Activated T-cell treated with anti-CD3 and anti-CD28 coated beads, Interleukin-2, amount 50 U/mL, for 1 hour (primary cell): Measurements from ENCODE around the gene ATG101.

Experiments used
- DNase-seq: peaks from one replicate; pipeline ENCODE4 v3.0.0-alpha.2; 2020

The ATG101 gene

GRCh38 chr12:52058631-52059361 is 11.0 kb upstream of the ATG101 start:
- DNase-seq: peak; percentile 66

DNA sequence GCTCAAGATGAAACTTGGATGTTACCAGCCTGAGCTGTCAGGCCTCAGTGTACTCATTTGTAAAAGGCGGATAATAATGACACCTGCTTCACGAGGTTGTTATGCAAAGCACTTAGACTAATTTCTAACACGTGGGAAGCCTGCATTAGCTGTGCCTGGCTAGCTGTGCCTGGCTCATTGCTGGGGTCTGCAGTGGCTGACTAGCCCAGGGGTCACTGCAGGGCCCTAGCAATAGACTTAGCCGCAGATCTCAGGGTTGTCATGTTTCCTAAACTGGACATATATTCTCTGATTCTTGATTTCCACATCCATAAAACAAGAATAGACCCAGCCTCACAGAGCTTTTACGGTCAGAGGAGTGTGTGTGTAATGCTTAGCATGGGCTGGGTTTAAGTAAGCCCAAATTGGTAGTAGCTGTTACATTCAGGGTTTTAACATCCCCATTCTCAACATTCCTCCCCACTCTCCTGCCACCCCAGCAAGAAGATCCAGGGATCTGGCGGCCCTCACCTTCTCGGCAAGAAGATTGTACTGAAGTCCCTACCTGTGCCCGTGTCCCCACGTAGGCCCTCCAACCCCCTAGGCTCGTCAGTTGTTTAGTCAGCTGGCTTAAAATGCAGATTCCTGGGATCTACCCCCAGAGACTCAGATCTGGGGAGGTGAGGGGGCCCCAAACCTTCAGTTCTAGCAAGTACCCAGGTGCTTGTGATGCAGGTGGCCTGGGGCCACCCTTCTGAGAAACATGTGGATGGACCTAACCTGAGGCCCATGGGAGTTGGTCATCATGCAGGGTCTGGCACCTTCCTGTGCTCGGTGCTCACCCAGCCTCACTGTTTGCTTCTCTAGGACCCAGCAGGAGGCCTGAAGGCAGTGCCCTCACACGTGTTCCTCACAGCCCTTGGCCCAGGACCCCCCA is 9.9 kb upstream of the ATG101 start:
- peak; percentile 62 for DNase-seq

DNA sequence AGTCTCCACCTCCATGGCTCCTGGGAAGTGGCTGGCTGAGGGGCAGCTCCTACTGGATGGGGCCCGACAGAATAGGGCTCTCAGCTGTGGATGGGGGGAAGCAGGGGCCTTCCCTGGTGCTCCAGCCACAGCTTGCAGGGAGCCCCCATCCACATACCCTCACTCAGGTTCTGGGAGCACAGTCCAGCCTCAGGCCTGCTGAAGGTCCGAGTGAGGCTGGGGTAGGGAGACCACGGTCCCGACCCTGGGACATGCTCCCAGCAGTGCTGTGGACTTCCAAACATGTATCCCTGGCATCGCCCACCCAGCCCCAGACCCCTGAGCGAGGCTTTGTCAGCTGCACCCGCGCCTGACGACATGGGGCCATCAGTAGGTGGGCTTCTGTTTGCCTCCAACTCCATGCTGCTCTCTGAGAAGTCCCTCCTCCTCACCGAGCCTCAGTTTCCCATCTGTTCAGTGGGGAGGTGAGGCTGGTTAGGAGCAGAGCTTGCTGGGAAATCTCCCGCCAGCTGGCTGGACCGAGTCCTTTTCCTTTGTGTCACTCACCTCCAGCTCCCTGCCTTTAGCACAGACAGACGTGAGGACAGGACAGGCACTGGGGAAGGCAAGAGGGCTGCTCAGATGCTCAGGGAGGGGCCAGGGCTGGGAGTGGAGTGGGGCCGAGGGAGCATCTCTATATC is 9.1 kb upstream of the ATG101 start:
- DNase-seq: peak; percentile 79

GRCh38 chr12:52061470-52062166 is 8.2 kb upstream of the ATG101 start:
- no peak for DNase-seq

DNA sequence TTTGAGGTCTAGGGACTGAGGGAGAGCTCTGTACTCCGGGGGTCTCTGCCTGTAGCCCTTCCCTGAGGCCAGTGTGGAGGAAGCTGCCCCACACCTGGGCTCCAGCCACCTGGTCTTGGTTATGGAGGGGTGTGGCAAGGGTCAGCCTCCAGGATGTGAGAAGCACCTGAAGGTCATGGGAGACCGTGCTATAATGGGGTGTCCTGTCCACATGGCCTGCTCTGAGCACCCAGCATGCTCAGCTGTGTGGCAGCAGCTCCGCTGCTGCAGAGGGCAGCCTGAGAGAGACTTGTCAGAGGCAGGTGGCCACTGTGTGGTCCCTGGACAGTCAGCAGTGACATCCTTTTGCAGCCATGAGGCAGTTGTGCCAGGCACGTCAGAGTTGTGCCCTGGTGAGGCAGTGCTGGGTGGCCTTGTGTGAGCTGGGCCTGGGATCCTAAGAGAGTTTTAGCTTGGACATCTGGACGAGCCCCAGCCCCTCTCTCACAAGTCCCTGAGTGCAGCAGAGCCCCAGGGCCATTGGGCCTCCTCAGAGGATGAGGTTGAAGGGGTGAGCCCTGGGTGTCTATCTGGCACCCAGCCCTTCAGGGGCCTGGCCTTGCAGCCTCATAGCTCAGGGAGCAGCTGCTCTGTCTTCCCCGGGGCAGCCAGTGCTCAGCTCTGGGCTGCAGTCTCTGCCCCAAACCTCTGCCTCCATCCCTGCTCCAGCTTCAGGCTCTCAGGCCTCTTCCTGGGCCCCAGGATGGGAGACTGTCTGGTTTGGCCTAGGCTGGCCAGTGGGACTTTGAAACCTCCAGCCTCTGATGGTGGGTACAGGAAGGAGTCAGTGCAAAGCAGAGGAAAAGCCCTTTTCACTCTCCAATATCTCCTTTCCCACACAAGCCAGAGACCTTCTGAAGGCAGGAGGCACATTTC is 7.4 kb upstream of the ATG101 start:
- peak; percentile 58 for DNase-seq

DNA sequence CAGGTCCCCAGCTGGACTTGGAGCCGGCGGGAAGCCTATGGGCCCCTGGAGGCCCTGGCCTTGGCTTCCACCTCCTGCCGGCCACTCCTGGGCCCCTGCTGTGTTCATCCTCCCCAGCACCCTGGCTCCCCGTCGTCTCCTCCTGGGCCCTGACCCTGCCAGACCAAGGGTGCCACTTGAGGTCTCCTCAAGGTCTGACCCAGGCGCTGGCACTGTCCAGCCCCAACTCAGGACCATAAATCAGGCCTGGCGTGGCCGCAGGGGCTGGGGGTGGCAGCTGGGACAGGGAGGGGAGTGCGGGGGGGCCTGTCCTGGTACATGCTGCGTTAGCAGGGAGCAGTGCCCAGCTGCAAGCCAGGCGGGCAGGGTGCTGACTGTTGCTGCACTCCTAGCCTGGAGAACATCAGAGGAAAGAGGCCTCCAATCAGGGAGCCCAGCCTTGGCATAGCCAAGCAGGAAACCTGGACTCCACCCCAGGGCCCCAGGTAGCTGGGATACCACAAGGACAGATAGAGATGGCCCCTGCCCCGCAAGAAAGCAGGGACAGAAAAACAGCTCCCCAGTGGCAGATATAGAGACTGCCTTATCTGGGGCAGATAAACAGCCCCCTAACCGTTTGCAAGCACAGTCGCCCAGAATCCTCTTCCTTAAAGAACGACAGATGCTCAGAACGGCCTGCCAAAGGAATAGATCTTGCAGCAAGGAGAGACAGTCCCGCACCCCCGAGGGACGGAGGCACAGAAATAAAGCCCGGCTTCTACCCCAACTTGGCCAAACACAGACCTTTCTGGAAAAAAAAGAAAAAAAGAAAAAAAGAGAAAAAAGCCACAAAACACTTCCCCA is 6.5 kb upstream of the ATG101 start:
- peak; percentile 31 for DNase-seq

GRCh38 chr12:52063981-52064649 is 5.7 kb upstream of the ATG101 start:
- DNase-seq: peak; percentile 23

- DNase-seq: no peak
Observed at GRCh38 chr12:52066346-52067080, 3.3 kb upstream of the ATG101 start.

GRCh38 chr12:52067081-52067374 is 2.8 kb upstream of the ATG101 start:
- no peak for DNase-seq

- no peak for DNase-seq
Observed at GRCh38 chr12:52070185-52070925, 577 bp downstream of the ATG101 start.

DNA sequence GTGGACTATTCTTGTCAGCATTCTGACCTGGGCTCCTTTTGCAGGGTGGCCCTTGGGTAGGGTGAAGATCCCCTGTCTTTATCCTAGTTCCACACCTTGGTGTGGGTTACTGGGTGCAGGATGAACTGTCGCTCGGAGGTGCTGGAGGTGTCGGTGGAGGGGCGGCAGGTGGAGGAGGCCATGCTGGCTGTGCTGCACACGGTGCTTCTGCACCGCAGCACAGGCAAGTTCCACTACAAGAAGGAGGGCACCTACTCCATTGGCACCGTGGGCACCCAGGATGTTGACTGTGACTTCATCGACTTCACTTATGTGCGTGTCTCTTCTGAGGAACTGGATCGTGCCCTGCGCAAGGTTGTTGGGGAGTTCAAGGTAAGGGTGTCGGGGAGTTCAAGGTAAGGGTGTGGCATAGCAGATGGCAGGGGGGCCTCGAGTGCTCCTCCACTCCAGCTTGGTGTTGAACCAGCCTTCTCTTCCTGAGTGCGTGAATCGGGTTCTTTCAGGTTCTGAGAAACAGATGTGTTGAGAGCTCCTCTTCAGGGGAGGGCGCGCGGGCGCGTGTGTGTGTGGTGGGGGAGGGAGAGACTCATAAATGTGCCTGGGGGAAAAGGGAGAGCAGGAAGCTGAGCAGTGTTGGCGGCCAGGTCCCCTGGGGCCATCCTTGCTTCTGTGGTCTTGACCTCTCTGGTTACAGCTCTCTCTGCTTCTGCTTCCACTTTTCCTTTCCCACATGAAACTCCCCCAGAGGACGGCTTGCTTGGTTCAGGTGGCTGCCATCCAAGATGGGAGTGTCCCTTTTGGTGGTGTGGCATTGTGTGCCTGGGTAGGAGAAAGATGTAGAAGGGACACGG is 4.0 kb downstream of the ATG101 start:
- DNase-seq: no peak

DNA sequence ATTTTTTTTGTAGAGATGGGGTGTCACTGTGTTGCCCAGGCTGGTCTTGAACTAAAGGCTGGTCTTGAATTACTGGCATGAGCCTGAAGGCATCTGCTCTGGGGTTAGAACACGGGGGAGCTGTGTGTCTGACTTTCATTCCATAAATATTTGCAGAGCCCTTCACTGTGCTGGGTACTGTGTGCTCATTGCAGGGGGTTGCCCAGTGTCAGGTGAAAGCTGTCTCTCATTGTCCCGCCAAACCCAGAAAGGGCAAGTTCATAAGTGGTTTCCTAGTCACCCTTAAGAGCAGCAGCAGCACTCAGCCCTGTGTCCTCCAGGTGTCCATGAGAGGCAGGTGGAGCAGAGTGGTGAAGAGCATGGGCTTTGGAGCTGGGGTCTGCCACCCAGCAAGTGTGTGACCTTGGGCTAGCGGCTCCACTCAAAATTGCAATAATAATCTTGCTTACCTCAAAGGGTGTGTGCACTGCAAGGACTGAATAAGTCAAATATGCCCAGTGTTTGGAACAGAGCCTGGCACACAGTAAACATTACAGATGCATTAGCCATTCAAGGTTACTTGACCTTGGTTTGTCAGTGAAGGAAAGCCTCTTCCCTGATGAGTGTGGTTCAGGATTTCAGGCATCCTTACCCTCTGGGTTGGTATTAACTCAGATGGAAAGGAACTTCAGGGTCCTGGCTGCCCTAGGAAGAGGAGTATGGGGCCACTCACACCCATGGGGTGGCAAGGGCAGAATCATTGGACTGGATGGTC is 5.4 kb downstream of the ATG101 start:
- no peak for DNase-seq

DNA sequence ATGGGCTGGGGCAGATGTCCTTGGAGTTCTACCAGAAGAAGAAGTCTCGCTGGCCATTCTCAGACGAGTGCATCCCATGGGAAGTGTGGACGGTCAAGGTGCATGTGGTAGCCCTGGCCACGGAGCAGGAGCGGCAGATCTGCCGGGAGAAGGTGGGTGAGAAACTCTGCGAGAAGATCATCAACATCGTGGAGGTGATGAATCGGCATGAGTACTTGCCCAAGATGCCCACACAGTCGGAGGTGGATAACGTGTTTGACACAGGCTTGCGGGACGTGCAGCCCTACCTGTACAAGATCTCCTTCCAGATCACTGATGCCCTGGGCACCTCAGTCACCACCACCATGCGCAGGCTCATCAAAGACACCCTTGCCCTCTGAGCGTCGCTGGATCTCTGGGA is 7.0 kb downstream of the ATG101 start:
- no peak for DNase-seq

DNA sequence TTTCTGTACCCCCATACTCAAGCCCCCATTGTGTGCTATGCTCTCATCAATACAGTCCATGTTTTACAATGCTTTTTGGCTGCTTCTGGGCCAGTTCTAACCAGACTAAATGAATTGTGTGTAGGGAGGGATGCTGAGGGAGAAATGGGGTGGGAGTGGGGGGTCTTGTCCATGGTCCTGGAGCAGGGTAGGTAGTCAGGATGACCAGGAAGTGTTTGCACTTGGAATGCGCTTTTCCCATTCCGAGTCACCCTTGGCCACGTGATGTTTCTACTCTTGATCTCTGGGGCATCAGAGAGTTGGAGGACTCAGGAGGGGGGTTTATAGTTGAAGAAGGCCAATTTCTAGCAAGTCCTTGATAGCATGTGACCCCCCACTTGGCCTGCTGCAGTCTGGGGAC is 8.5 kb downstream of the ATG101 start:
- no peak for DNase-seq

DNA sequence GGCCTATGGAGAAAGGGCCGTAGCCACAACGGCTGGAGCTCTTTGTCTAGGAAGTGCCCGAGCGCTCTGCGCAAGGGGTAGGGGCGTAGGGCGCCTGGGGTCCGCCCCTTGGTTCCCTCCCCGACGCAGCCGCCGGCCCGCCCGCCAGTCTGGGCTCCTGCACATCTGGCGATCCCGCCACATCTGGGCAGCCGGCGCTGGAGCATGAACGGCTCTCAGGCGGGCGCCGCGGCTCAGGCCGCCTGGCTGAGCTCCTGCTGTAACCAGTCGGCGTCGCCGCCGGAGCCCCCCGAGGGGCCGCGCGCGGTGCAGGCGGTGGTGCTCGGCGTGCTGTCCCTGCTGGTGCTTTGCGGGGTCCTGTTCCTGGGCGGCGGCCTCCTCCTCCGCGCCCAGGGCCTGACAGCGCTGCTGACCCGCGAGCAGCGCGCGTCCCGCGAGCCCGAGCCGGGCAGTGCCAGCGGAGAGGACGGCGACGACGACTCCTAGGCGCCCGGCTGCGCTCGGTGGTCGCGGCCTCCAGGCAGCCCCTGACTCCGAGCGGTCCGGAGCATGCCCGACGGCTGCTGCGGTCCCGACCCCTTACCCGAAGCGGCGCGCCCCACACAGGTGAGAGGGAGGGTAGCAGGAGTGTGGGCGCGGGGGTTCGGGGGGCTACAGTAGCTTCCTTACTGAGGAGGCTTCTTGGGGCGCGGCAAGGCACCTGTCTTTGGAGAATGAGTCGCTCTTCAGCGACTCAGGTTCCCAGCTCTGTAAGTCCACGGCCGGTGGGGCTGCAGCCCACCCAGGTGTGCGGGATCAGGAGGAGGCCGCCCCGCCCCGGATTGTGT is 10.0 kb downstream of the ATG101 start, which contains the start of gene SMIM41:
Gene SMIM41, plus strand, starts transcription at position 129 of the 827 bp plus-strand sequence. Its CDS starts 76 bp downstream, at position 205.
- no peak for DNase-seq
